AG04450 (cell line): ENCODE results near the gene EEF1A2. TPM values are rescaled to one million over a fixed set of nuclear protein-coding genes. Genes with fewer than 3 reads are reported as not detected.

Source experiments
- CTCF ChIA-PET: fragments of 300-600, 350-600 bp; formaldehyde crosslinking; extraction: SDS; loops from one replicate; lab custom pipeline; 2022; ENCODE audit warnings: antibody characterized with exemption, inconsistent platforms; lab: Charles Lee
- POLR2A ChIA-PET: fragments of 350-600 bp; formaldehyde crosslinking; extraction: SDS; loops from one replicate; lab custom pipeline; 2021; ENCODE audit warnings: antibody characterized with exemption, inconsistent platforms; lab: Yijun Ruan, JAX
- DNase-seq: peaks from one replicate; pipeline ENCODE4 v3.0.0-alpha.2; 2011; ENCODE audit warnings: low read depth, low spot score
- H3K27ac ChIP-seq: one replicate; pipeline ENCODE4 v1.5.1; 2012; ENCODE audit warnings: low read depth, low read length, control low read depth
- H3K27me3 ChIP-seq: one replicate; pipeline ENCODE4 v1.6.0; 2012; ENCODE audit warnings: low read length; ENCODE audit not compliant: control insufficient read depth, insufficient read depth
- H3K4me3 ChIP-seq: 2 replicates; pipeline ENCODE4 v1.5.1; 2011; ENCODE audit warnings: mild to moderate bottlenecking, low read depth, low read length, control low read depth
- H3K9me3 ChIP-seq: 2 replicates; pipeline ENCODE4 v1.5.1; 2012; ENCODE audit warnings: low read length; ENCODE audit not compliant: control insufficient read depth, insufficient read depth
- polyA plus RNA-seq: library from polyadenylated mRNA; depleted of rRNA; stranded (reverse); fragments of >200 nt; gene quantifications from 2 replicates; pipeline ENCODE4 v1.2.3, GENCODE V29; 2011
- TF ChIP-seq, protein P1 (sequence below): IDR thresholded peaks from 2 replicates; pipeline ENCODE4 v1.5.1; 2011; ENCODE audit warnings: low read depth, low read length, control low read depth, inconsistent platforms

The EEF1A2 gene
- polyA plus RNA-seq, 1 experiment: 0.94 TPM

DNA sequence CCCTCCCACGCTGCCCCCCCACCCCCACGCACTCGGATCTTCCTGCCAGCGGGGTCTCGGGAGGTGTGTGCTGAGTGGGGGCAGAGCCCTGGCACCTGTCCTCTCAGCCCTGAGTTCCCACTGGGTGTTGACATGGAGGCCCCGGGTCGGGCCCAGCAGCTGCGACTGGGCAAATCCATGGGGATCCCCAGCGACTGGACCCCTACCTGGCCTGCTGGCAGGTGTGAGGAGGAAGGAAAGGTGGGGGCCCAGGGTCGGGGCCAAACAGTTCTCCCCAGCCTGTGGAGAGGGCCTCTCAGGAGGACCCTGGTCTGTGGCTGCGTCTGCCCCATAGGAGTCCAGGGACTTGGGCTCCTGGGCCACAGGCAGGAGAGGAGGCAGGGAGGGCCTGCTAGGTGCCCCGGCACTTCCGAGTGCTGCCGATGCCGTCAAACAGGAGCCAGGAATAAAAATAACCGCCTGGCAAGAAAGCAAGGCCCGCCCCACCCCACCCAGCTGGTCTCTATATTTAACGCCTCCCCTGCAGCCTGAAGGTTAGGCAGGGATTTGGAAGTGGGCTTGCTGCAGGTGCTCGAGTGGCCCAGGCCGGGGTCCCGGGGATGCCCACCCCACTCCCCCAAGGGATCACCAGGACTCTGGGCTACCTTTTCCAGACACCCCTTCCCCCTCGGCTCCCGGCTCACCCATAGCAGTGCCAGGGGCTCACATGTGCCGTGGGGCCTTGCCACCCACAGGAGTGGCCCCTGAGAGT is 1.4 kb upstream of the EEF1A2 start:
- CTCF ChIA-PET: no interaction called here
- no peak for DNase-seq
- Histone ChIP-seq H3K4me3 (no peak overlapping the region), H3K9me3 (peaks cover 8% of the 10 kb centered on the region), H3K27me3 (peaks cover 47% of the 10 kb centered on the region), H3K27ac (no peak overlapping the region)
- POLR2A ChIA-PET: no interaction called here
- TF ChIP-seq, protein P1, sequence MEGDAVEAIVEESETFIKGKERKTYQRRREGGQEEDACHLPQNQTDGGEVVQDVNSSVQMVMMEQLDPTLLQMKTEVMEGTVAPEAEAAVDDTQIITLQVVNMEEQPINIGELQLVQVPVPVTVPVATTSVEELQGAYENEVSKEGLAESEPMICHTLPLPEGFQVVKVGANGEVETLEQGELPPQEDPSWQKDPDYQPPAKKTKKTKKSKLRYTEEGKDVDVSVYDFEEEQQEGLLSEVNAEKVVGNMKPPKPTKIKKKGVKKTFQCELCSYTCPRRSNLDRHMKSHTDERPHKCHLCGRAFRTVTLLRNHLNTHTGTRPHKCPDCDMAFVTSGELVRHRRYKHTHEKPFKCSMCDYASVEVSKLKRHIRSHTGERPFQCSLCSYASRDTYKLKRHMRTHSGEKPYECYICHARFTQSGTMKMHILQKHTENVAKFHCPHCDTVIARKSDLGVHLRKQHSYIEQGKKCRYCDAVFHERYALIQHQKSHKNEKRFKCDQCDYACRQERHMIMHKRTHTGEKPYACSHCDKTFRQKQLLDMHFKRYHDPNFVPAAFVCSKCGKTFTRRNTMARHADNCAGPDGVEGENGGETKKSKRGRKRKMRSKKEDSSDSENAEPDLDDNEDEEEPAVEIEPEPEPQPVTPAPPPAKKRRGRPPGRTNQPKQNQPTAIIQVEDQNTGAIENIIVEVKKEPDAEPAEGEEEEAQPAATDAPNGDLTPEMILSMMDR: no peak

DNA sequence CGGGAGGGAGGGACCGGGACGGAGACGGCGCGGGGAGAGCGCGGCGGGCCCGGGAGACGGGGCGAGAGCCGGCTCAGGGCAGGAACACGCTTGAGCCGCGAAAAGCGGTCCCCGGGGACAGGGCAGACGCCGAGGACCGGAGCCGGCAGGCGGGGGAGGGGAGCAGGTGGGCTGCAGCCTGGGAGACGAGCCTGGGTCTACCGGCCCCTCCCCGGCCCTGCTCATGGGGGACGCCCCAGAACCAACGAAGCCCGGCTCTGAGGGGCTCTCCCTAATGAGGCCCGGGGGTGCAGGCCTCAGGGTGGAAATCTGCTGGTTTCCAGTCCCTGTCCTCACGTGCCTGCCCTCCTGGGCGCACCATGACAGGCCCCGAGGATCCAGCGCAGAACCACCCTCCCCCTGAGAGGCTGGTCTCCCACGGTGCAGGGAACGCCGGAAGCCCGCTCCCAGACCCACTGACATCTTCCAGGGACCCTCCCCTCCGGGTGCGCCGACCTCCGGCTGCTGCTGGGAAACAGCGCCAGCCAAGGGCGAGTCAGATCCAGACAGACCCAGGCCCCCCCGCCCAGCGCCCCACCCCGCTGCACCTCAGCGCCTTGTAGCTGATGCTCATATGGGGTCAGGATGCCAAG is 571 bp upstream of the EEF1A2 start:
- peaks cover 3% of the 10 kb centered on the region for H3K9me3 ChIP-seq
- peak overlapping the region; percentile 25; the same call in 1 of the 2 replicates for H3K4me3 ChIP-seq
- DNase-seq: no peak
- CTCF ChIA-PET: no interaction called here
- TF ChIP-seq, protein P1: no peak
- H3K27me3 ChIP-seq: peaks cover 41% of the 10 kb centered on the region
- POLR2A ChIA-PET: no interaction called here
- no peak overlapping the region for H3K27ac ChIP-seq

DNA sequence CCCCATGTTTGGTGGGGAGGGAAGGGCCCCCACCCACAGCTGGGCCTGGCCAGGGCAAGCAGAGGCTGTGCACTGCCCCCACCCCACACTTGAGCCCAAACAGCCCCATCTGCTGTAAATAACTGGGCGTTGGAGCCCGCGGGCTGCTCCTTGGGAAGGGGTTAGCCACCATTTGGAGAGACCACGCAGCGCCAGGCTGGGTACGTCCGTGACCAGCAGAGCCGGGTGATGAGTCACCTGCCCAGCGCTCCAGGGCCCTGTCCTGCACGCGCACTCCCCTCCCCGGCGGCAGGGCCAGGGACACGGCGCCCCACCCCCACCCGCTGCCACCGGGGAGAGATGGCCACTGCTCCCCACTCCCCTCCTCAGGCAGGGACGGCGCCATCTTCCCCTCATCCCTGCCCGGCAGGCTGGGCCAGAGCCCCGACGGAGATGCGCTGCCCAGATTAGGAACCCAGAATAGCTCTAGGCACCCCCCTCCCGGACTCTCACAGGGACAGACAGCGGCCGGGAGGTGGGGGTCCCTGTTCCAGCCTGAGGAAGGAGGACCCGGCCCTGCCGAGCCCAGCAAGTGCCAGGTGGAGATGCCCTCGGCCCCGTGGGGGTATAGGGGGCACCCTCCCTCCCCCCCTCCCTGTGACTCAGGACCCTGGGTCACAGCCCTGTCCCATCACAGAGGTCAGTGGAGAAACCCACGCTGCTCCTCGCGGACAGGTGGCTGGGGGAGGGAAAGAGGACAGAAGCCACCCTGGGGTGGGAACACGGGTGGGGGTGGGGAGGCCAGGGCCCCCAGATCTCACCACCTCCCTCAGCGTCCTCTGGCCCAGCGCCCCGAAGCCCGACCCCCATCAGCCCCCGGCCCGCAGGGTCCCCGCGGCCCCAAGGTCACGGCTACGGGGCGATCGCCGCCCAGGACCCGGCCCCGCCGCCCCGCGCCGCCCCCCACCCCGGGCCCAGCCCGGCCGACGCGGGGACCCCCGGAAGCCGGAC is 642 bp downstream of the EEF1A2 start:
- peaks cover 34% of the 10 kb centered on the region for H3K27me3 ChIP-seq
- no peak overlapping the region for H3K4me3 ChIP-seq

DNA sequence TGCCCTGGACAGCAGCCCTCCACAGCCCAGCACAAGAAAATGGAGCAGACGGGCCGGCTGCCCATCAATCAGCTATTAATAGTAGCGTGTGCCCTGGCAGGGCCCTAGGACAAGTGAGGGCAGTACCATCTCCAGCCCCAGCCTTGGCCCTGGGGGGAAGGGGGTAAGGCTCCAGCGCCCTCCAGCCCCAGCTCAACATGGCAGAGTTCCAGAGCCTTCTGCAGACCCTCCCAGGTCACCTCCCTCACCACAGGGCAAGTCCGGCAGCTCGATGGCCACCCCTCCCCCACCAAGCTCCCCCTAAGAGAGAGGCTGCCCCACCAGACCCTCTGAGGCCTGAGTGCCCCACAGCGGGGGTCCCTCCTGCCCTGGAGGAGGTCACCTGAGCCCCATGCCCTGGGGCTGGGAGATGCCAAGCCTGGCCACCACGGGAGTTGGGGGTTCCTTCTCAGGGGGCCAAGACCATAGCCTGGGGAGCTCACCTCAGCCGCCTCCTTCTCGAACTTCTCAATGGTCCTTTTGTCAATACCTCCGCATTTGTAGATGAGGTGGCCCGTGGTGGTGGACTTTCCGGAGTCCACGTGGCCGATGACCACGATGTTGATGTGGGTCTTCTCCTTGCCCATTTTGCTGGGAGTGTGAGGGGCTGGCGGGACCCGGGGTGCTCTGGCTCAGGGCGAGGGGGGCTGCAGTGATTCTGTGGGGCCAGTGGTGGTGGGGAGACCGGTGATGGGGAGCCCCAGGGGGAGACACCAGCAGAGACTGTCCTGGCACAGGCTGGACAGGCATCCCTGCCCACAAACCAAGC is 1.5 kb downstream of the EEF1A2 start:
- Histone ChIP-seq H3K9me3 (no peaks in the 10 kb centered on the region; the same call in 1 of the 2 replicates), H3K4me3 (no peak overlapping the region), H3K27me3 (peaks cover 28% of the 10 kb centered on the region), H3K27ac (no peak overlapping the region)
- TF ChIP-seq, protein P1: no peak
- POLR2A ChIA-PET: interaction anchor here (1.2 kb wide), 1 partner anchor 23 kb away, joined by 8 read pairs; the partner anchor contains the start of gene PPDPF
- DNase-seq: no peak
- CTCF ChIA-PET: interaction anchor here (1.3 to 2.2 kb wide), 3 partner anchors 11 to 476 kb away, joined by 6 to 11 read pairs (median 6); no protein-coding TSS in a partner anchor

More for the DNA sequence above, 642 bp downstream of the EEF1A2 start:
- POLR2A ChIA-PET: no interaction called here
- TF ChIP-seq, protein P1: no peak
- H3K27ac ChIP-seq: no peak overlapping the region
- CTCF ChIA-PET: no interaction called here
- no peaks in the 10 kb centered on the region; the same call in 1 of the 2 replicates for H3K9me3 ChIP-seq
- no peak for DNase-seq
